Measurements from ENCODE around the gene LPP.

DNA sequence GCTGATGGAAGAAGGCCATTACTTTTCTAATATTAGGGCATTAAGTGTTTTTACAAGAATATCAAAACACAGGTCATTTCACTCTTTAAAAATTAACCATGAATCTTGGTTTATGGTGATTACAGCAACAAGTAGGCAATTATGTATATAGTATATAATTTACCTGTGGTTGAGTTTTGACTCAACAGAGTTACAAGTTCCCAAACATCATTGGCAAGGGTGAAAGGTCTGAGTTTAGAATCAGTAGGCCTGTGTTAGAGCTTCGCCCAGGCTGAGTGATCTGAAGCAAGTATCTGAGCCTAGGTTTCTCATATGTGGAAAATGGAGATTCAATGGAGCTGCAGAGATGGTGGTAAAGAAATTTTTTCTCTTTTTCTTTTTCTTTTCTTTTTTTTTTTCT, 25.1 kb upstream of the LPP start:
- no peak for TF ChIP-seq ELF4 (IDR thresholded peaks at IDR 0.05)
- no peak for TF ChIP-seq ZNF384 (IDR thresholded peaks at IDR 0.05)
- no peak for TF ChIP-seq FOXK2 (IDR thresholded peaks at IDR 0.05)
- TF ChIP-seq FOXM1 (IDR thresholded peaks at IDR 0.05; ENCODE audit: borderline replicate concordance), result no peak
